MCF 10A (cell line): ENCODE results near the gene LY6G5C. TPM values are rescaled to one million over a fixed set of nuclear protein-coding genes. Genes with fewer than 3 reads are reported as not detected.

Source experiments
- microRNA-seq: library from miRNA; unstranded; fragments of <30 nt; microRNA quantifications from one replicate; pipeline ENCODE4 v1.2.0, GENCODE V29; 2022
- total RNA-seq: library from RNA; stranded (reverse); gene quantifications from 2 replicates; pipeline ENCODE4 v1.2.3, GENCODE V29; 2022

Gene LY6G5C
- total RNA-seq, 1 experiment from 2014 or later, result 1.4 TPM

Small RNA genes lying within 50 kb of the gene (microRNA-seq; reads per million reads assigned to microRNA genes)
- gene MIR4646 (not detected), gene MIR6832 (not detected)

Other genes with a start within 250 kb of the LY6G5C start
- gene MICB, start 182.9 kb downstream of the LY6G5C start, total RNA-seq, result 4.3 and 7.6 TPM in 2 replicates
- not detected in 2 replicates for gene MCCD1, start 152.1 kb downstream of the LY6G5C start, total RNA-seq
- 551 and 565 TPM in 2 replicates for gene DDX39B, start 139.1 kb downstream of the LY6G5C start, total RNA-seq
- 1.2 and 2.4 TPM in 2 replicates for gene ATP6V1G2, start 134.5 kb downstream of the LY6G5C start, total RNA-seq
- gene NFKBIL1, start 133.5 kb downstream of the LY6G5C start, total RNA-seq, result 25.2 and 30.3 TPM in 2 replicates
- not detected in 2 replicates for gene LTA, start 108.8 kb downstream of the LY6G5C start, total RNA-seq
- not detected in 2 replicates for gene TNF, start 105.5 kb downstream of the LY6G5C start, total RNA-seq
- 0.37 TPM in 1 of 2 replicates, not detected in the other for gene LTB, start 98.6 kb downstream of the LY6G5C start, total RNA-seq
- not detected in 2 replicates for gene LST1, start 94.8 kb downstream of the LY6G5C start, total RNA-seq
- gene NCR3, start 88.1 kb downstream of the LY6G5C start, total RNA-seq, result not detected in 2 replicates
- gene AIF1, start 65.8 kb downstream of the LY6G5C start, total RNA-seq, result not detected in 2 replicates
- gene PRRC2A, start 60.4 kb downstream of the LY6G5C start, total RNA-seq, result 247 and 266 TPM in 2 replicates
- gene BAG6, start 28.4 kb downstream of the LY6G5C start, total RNA-seq, result 290 and 291 TPM in 2 replicates
- 5.0 and 5.2 TPM in 2 replicates for gene APOM, start 25.2 kb downstream of the LY6G5C start, total RNA-seq
- 15.5 and 16.6 TPM in 2 replicates for gene C6orf47, start 20.3 kb downstream of the LY6G5C start, total RNA-seq
- 13.0 and 13.6 TPM in 2 replicates for gene GPANK1, start 16.1 kb downstream of the LY6G5C start, total RNA-seq
- gene CSNK2B, start 15.0 kb downstream of the LY6G5C start, total RNA-seq, result 197 and 209 TPM in 2 replicates
- 14.4 and 16.0 TPM in 2 replicates for gene LY6G5B, start 11.1 kb downstream of the LY6G5C start, total RNA-seq
- gene ABHD16A, start 22.3 kb upstream of the LY6G5C start, total RNA-seq, result 32.1 and 42.7 TPM in 2 replicates
- gene LY6G6F, start 25.8 kb upstream of the LY6G5C start, total RNA-seq, result not detected in 2 replicates
- not detected in 2 replicates for gene LY6G6D, start 34.3 kb upstream of the LY6G5C start, total RNA-seq
- gene LY6G6C, start 40.7 kb upstream of the LY6G5C start, total RNA-seq, result 0.32 TPM in 1 of 2 replicates, not detected in the other
- gene MPIG6B, start 42.3 kb upstream of the LY6G5C start, total RNA-seq, result not detected in 2 replicates
- 8.5 and 13.5 TPM in 2 replicates for gene DDAH2, start 48.2 kb upstream of the LY6G5C start, total RNA-seq
- gene CLIC1, start 55.5 kb upstream of the LY6G5C start, total RNA-seq, result 511 and 632 TPM in 2 replicates
- gene MSH5, start 58.9 kb upstream of the LY6G5C start, total RNA-seq, result 36.6 and 43.1 TPM in 2 replicates
- 4.3 and 5.1 TPM in 2 replicates for gene SAPCD1, start 81.6 kb upstream of the LY6G5C start, total RNA-seq
- gene VWA7, start 96.3 kb upstream of the LY6G5C start, total RNA-seq, result 2.0 and 3.1 TPM in 2 replicates
- 133 and 200 TPM in 2 replicates for gene VARS1, start 114.7 kb upstream of the LY6G5C start, total RNA-seq
- 36.9 and 47.4 TPM in 2 replicates for gene LSM2, start 125.9 kb upstream of the LY6G5C start, total RNA-seq
- 0.35 and 0.79 TPM in 2 replicates for gene HSPA1L, start 134.2 kb upstream of the LY6G5C start, total RNA-seq
- 20.3 and 34.0 TPM in 2 replicates for gene HSPA1A, start 134.5 kb upstream of the LY6G5C start, total RNA-seq
- gene HSPA1B, start 146.7 kb upstream of the LY6G5C start, total RNA-seq, result 29.8 and 51.6 TPM in 2 replicates
- gene NEU1, start 181.8 kb upstream of the LY6G5C start, total RNA-seq, result 19.7 and 43.8 TPM in 2 replicates
- gene SLC44A4, start 197.9 kb upstream of the LY6G5C start, total RNA-seq, result not detected in 2 replicates
- gene EHMT2, start 216.6 kb upstream of the LY6G5C start, total RNA-seq, result 20.2 and 21.8 TPM in 2 replicates
- gene ZBTB12, start 221.0 kb upstream of the LY6G5C start, total RNA-seq, result 3.6 and 4.0 TPM in 2 replicates
- not detected in 2 replicates for gene C2, start 246.7 kb upstream of the LY6G5C start, total RNA-seq